NT2/D1 (cell line): ENCODE data around the gene KRIT1.

Experiments
- DNase-seq: peaks from one replicate; pipeline ENCODE4 v3.0.0-alpha.2; 2011; ENCODE audit warnings: low read depth, low spot score
- H3K27me3 ChIP-seq: 2 replicates; pipeline ENCODE4 v1.6.0; 2011; ENCODE audit warnings: mild to moderate bottlenecking; ENCODE audit not compliant: insufficient read length, insufficient read depth
- H3K36me3 ChIP-seq: 2 replicates; pipeline ENCODE4 v1.6.1; 2011; ENCODE audit warnings: mild to moderate bottlenecking, low read length, mixed read lengths; ENCODE audit not compliant: insufficient read depth, insufficient read length
- H3K4me1 ChIP-seq: 2 replicates; pipeline ENCODE4 v1.5.1; 2011; ENCODE audit not compliant: insufficient read depth, insufficient read length
- H3K4me3 ChIP-seq: 2 replicates; pipeline ENCODE4 v1.5.1; 2011; ENCODE audit warnings: low read depth; ENCODE audit not compliant: insufficient read length
- H3K9ac ChIP-seq: 2 replicates; pipeline ENCODE4 v1.6.0; 2011; ENCODE audit warnings: low read depth; ENCODE audit not compliant: insufficient read length
- H3K9me3 ChIP-seq: 2 replicates; pipeline ENCODE4 v1.5.1; 2011; ENCODE audit warnings: mild to moderate bottlenecking, low read length; ENCODE audit not compliant: insufficient read depth
- SUZ12 ChIP-seq: IDR thresholded peaks from 2 replicates; pipeline ENCODE4 v1.6.1; 2011; ENCODE audit not compliant: insufficient read length, insufficient read depth; ENCODE audit errors: extremely low read depth
- YY1 ChIP-seq: IDR thresholded peaks from 2 replicates; pipeline ENCODE4 v1.6.1; 2011; ENCODE audit not compliant: insufficient read length, insufficient read depth
- ZNF274 ChIP-seq: IDR thresholded peaks from 2 replicates; pipeline ENCODE4 v1.6.1; 2011; ENCODE audit warnings: mild to moderate bottlenecking, low read depth, low read length

The KRIT1 gene

GRCh38 chr7:92150450-92151017 lies 95.2 kb downstream of the KRIT1 start:
- Histone ChIP-seq H3K9ac (no peak overlapping the region), H3K9me3 (no peaks in the 10 kb centered on the region), H3K36me3 (no peaks in the 10 kb centered on the region), H3K4me1 (no peaks in the 10 kb centered on the region), H3K27me3 (no peaks in the 10 kb centered on the region), H3K4me3 (no peak overlapping the region)
- no peak for DNase-seq
- TF ChIP-seq SUZ12 (no peak), YY1 (no peak), ZNF274 (no peak)

- no peaks in the 10 kb centered on the region for H3K4me1 ChIP-seq
- H3K36me3 ChIP-seq, result no peaks in the 10 kb centered on the region
- H3K9me3 ChIP-seq, result no peaks in the 10 kb centered on the region
- H3K9ac ChIP-seq, result no peak overlapping the region
- no peak for TF ChIP-seq SUZ12
- no peak for TF ChIP-seq YY1
- no peak for TF ChIP-seq ZNF274
- no peak overlapping the region for H3K4me3 ChIP-seq
- DNase-seq, result no peak
- no peaks in the 10 kb centered on the region for H3K27me3 ChIP-seq
These were observed 95.9 kb downstream of the KRIT1 start for GRCh38 chr7:92149736-92150239.
